Keratinocyte (primary cell): Measurements from ENCODE around the gene C17orf58. TPM values are rescaled to one million over a fixed set of nuclear protein-coding genes. Genes with fewer than 3 reads are reported as not detected.

Experiments
- DNase-seq: peaks from one replicate; pipeline ENCODE4 v3.0.0-alpha.2; 2011; ENCODE audit warnings: low read depth, missing footprints, low spot score
- FAIRE-seq: peaks from 2 replicates; lab custom pipeline; 2011; peaks lifted over from hg19 to GRCh38; lab: Jason Lieb, UNC
- H2AFZ ChIP-seq: 2 replicates; pipeline ENCODE4 v1.6.0; 2012; ENCODE audit warnings: low read length, control low read depth, inconsistent platforms; ENCODE audit not compliant: control insufficient read depth
- H3K27ac ChIP-seq: 2 replicates; pipeline ENCODE4 v1.5.1; 2011; ENCODE audit warnings: low read length; ENCODE audit not compliant: control insufficient read depth, insufficient read depth
- H3K27me3 ChIP-seq: 3 replicates; pipeline ENCODE4 v1.6.0; 2011; ENCODE audit warnings: low read length; ENCODE audit not compliant: control insufficient read depth, insufficient read depth; ENCODE audit errors: extremely low read depth
- H3K36me3 ChIP-seq, 2 experiments: 2 replicates in 1 of 2; 3 replicates in 1 of 2; pipeline ENCODE4 v1.5.1; 2011; ENCODE audit warnings: low read length in 2 of 2, mild to moderate bottlenecking in 1 of 2; ENCODE audit not compliant: control insufficient read depth in 2 of 2, insufficient read depth in 2 of 2; ENCODE audit errors: extremely low read depth in 1 of 2
- H3K4me1 ChIP-seq: 3 replicates; pipeline ENCODE4 v1.5.1; 2011; ENCODE audit warnings: low read length; ENCODE audit not compliant: control insufficient read depth, insufficient read depth; ENCODE audit errors: extremely low read depth
- H3K4me2 ChIP-seq: 3 replicates; pipeline ENCODE4 v1.6.0; 2011; ENCODE audit warnings: low read depth, low read length; ENCODE audit not compliant: control insufficient read depth, insufficient read depth; ENCODE audit errors: extremely low read depth
- H3K4me3 ChIP-seq, 3 experiments: fragments of 200-600 bp in 1 of 3; sonication (generic) in 1 of 3; 2 replicates in 2 of 3; 3 replicates in 1 of 3; pipeline ENCODE4 v1.5.1; 2011 to 2016; ENCODE audit warnings: low read length in 3 of 3, mild to moderate bottlenecking in 3 of 3, control low read depth in 2 of 3, inconsistent platforms in 1 of 3, low read depth in 1 of 3, mixed read lengths in 1 of 3, mixed run types in 1 of 3, moderate library complexity in 1 of 3; ENCODE audit not compliant: control insufficient read depth in 2 of 3, insufficient read depth in 2 of 3; ENCODE audit errors: extremely low read depth in 1 of 3
- H3K79me2 ChIP-seq: 2 replicates; pipeline ENCODE4 v1.6.0; 2012; ENCODE audit warnings: low read length; ENCODE audit not compliant: control insufficient read depth, insufficient read depth
- H3K9ac ChIP-seq: 3 replicates; pipeline ENCODE4 v1.6.0; 2011; ENCODE audit warnings: low read length; ENCODE audit not compliant: control insufficient read depth, insufficient read depth; ENCODE audit errors: extremely low read depth
- H3K9me1 ChIP-seq: 3 replicates; pipeline ENCODE4 v1.6.0; 2011; ENCODE audit warnings: low read length; ENCODE audit not compliant: control insufficient read depth, insufficient read depth; ENCODE audit errors: extremely low read depth
- H3K9me3 ChIP-seq: 2 replicates; pipeline ENCODE4 v1.5.1; 2012; ENCODE audit warnings: low read depth, low read length; ENCODE audit not compliant: control insufficient read depth
- H4K20me1 ChIP-seq: 3 replicates; pipeline ENCODE4 v1.6.0; 2011; ENCODE audit warnings: low read length; ENCODE audit not compliant: control insufficient read depth, insufficient read depth; ENCODE audit errors: extremely low read depth
- EZH2 ChIP-seq: IDR thresholded peaks from one replicate; pipeline ENCODE4 v1.6.1; 2012; ENCODE audit warnings: inconsistent platforms, mild to moderate bottlenecking, low read length, moderate library complexity
- dilution Hi-C: fragments of 300-500 bp; cut with MboI; formaldehyde crosslinking; loops from one replicate; pipeline ENCODE4 v1.7.0; 2020; ENCODE audit warnings: low sequenced_read_pairs; ENCODE audit not compliant: extremely low pct_ligation_motif_present
- polyA plus RNA-seq, 5 experiments: library from polyadenylated mRNA; depleted of rRNA in 3 of 5; stranded (reverse) in 3 of 5; stranded (forward) in 1 of 5; unstranded in 1 of 5; fragments of >200 nt; gene quantifications; 1 replicate in 1 of 5; 2 replicates in 3 of 5; 3 replicates in 1 of 5; pipeline versions ENCODE4 v1.2.1 to v1.2.3, GENCODE V29; 2011 to 2012; ENCODE audit warnings: missing spikeins in 2 of 5, low read depth in 1 of 5, low replicate concordance in 1 of 5
- TF ChIP-seq, protein P1 (sequence below), 3 experiments: IDR thresholded peaks in 1 of 3; conservative IDR thresholded peaks in 1 of 3; optimal IDR thresholded peaks in 1 of 3; 2 replicates in 2 of 3; 3 replicates in 1 of 3; pipeline versions ENCODE3 to v1.5.1; 2011; ENCODE audit warnings: low read length in 3 of 3, mild to moderate bottlenecking in 3 of 3, moderate library complexity in 2 of 3, control low read depth in 1 of 3, inconsistent platforms in 1 of 3; ENCODE audit not compliant: insufficient read depth in 2 of 3; ENCODE audit errors: extremely low read depth in 1 of 3

The C17orf58 gene
- polyA plus RNA-seq, 1 donor (not counting 4 experiments of a cell fraction or from before 2014, with no cell fraction given): 6.1 TPM

GRCh38 chr17:68011199-68011665, 15.0 kb upstream of the C17orf58 start:
- no peak for DNase-seq
- Histone ChIP-seq H3K4me3 (no peak overlapping the region), H3K9me3 (no peaks in the 10 kb centered on the region), H3K4me1 (no peaks in the 10 kb centered on the region), H4K20me1 (no peaks in the 10 kb centered on the region), H2AFZ (peak overlapping the region; percentile 17), H3K4me2 (peak overlapping the region; percentile 25), H3K9ac (no peak overlapping the region), H3K27me3 (no peaks in the 10 kb centered on the region), H3K36me3 (no peaks in the 10 kb centered on the region), H3K79me2 (no peaks in the 10 kb centered on the region), H3K27ac (no peak overlapping the region), H3K9me1 (no peaks in the 10 kb centered on the region)
- dilution Hi-C loops: no loop called here
- FAIRE-seq: no peak
- no peak for TF ChIP-seq EZH2
- TF ChIP-seq, protein P1, sequence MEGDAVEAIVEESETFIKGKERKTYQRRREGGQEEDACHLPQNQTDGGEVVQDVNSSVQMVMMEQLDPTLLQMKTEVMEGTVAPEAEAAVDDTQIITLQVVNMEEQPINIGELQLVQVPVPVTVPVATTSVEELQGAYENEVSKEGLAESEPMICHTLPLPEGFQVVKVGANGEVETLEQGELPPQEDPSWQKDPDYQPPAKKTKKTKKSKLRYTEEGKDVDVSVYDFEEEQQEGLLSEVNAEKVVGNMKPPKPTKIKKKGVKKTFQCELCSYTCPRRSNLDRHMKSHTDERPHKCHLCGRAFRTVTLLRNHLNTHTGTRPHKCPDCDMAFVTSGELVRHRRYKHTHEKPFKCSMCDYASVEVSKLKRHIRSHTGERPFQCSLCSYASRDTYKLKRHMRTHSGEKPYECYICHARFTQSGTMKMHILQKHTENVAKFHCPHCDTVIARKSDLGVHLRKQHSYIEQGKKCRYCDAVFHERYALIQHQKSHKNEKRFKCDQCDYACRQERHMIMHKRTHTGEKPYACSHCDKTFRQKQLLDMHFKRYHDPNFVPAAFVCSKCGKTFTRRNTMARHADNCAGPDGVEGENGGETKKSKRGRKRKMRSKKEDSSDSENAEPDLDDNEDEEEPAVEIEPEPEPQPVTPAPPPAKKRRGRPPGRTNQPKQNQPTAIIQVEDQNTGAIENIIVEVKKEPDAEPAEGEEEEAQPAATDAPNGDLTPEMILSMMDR (optimal IDR thresholded peaks at IDR 0.05 in 1 of 3, IDR thresholded peaks at IDR 0.05 in 1 of 3, conservative IDR thresholded peaks at IDR 0.05 in 1 of 3; ENCODE audit: extremely low read depth in 1 of 3, insufficient read depth in 2 of 3, low read length in 3 of 3): peak; percentile 69 to 86 (median 78)

GRCh38 chr17:68006797-68007196, 10.5 kb upstream of the C17orf58 start:
- dilution Hi-C loops: no loop called here
- Histone ChIP-seq H3K9ac (no peak overlapping the region), H3K4me1 (no peaks in the 10 kb centered on the region), H3K36me3 (no peaks in the 10 kb centered on the region), H3K27me3 (no peaks in the 10 kb centered on the region), H3K27ac (no peak overlapping the region), H3K9me3 (no peaks in the 10 kb centered on the region), H3K9me1 (no peaks in the 10 kb centered on the region), H3K4me3 (no peak overlapping the region), H2AFZ (no peak overlapping the region), H4K20me1 (no peaks in the 10 kb centered on the region), H3K4me2 (no peak overlapping the region), H3K79me2 (no peaks in the 10 kb centered on the region)
- FAIRE-seq (no peak), DNase-seq (no peak)
- TF ChIP-seq, protein P1 (optimal IDR thresholded peaks at IDR 0.05 in 1 of 3, IDR thresholded peaks at IDR 0.05 in 1 of 3, conservative IDR thresholded peaks at IDR 0.05 in 1 of 3; ENCODE audit: extremely low read depth in 1 of 3, insufficient read depth in 2 of 3, low read length in 3 of 3): no peak
- no peak for TF ChIP-seq EZH2
